MV-4-11 (cell line): Measurements from ENCODE around the gene PSG1.
"Not testable (repeated sequence)": the region's sequence is repeated elsewhere in the genome, so short reads cannot be mapped to it uniquely, and the experiment has no call there.

Experiments used
- DNase-seq: peaks from one replicate; lab custom pipeline; 2025; lab: John Stamatoyannopoulos, UW

PSG1 gene

DNA sequence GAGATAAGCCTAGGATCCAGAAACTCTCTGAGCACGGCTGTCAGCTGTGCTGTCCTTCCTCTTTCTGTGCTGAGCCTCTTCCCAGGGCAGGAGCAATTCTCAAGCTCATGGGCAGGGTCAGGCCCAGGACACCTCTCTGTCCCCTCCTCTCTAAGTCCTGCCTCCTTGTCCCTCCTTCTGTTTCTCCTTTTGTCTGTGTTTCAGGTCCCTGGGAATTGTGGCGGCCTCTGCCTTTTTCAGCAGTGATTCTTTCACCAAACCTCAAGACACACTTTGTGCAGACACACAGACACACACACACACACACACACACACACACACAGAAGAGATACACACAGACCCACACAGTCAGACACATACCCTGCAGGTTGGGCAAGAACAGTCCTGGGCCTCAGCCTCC lies at the start of gene PSG1:
Gene PSG1 (minus strand): TSS at position 101 of the 400 bp plus-strand sequence. CDS start 132 bp downstream, outside the sequence.
- no peak for DNase-seq

DNA sequence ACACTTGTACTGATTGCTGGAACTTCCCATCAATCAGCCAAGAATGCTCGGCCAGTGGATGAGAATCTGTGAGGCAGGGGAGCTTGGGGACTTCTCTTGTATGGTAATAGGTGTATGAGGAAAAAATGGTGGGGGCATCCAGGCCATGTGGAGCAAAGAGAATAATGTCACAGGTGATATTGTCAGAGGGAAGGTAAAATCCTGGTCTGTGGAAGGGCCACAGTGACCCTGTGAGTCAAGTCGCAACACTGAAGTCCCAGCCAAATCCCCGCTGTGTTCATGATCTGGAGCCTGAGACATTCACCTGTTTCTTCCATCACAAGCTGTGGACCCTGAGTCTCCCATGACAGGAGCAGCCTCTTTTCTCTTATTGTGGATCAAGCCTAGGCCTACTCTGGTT lies 49.4 kb upstream of the PSG1 start:
- DNase-seq: no peak

- DNase-seq: no peak
These were observed 47.3 kb upstream of the PSG1 start for GRCh38 chr19:42926781-42927180.

GRCh38 chr19:42923106-42923505 lies 43.6 kb upstream of the PSG1 start:
- DNase-seq: peak; percentile 20

DNA sequence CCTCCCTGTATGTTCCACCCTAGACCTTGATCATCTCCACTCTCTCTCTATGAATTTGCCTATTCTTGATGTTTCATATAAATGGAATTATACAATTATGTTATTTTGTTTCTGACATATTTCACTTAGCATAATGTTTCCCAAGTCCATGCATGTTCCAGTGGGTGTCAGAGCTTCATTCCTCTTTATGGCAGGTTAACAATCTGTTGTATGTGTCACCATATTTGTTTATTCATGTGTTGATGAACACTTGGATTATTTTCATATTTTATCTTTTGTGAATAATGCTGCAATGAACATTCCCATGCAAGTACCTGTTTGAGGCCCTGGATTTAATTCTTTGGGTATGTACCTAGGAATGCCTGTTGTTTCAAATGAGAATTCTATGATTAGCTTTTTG lies 41.5 kb upstream of the PSG1 start:
- not testable (repeated sequence) for DNase-seq

- DNase-seq: no peak
These were observed 40.2 kb upstream of the PSG1 start for GRCh38 chr19:42919757-42920079.

DNA sequence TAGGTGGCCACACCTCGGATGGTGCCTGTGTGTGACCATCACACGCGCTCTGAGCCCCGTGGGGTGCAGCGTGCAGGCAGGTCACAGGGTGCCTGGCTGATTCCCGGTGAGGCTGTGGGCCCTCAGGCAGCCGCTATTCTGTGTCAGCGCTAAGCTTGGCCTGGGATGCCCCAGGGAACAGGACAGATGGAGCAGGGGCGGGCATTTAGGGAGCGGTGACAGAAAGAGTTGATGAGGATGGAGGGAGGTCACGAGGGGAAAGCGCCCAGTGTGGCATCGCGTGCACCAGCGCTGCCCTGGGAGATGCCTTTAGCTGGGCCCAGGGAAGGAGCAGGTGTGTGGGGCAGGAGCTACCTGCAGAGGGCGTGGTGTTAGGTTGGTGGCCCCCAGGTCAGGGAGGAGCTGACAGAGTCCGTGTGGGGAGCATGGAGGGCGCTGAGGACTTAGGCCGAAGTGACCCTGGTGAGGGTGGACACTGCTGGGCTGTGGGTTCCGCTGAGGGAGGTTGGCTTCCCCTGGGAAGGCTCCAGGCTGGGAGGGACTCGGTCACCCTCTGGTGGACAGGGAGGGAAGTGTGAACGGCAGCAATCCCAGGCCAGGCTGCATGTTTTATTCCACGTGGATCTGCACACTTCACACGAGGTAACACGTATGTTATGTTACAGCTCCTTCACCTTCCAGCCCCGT lies 39.7 kb upstream of the PSG1 start:
- DNase-seq: not testable (repeated sequence)

DNA sequence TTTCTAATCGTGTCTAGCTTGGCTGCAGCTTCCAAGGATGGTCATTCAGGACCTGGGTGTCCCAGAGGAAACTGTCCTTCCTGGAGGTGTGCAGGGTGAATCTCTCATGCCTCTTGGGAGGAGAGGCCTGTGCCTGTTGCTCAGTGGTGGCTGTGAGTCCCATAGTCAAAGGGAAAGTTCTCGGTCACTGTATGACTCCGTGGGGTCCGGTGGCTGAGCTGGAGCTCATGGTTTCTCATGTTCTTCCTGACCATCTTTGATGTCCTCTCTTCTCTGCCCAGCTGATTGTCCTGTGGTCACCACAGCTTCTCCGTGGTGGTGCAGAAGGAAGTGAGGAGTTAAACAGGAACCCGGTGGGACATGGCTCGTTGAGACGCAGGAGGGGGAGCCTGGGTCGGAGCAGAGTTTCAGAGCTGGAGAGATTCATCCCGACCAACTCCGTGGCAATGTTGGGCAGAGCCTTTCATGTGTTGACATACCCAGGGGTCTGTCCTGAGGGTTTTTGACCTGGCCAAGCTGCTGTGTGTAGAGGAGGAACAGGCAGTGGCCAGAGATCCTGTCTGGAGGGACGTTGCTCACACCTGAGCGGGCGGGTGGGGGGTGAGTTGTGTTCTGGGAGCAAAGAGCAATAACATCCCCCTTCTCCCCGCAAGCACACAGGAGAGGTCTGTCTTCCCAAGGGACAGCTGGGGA lies 39.0 kb upstream of the PSG1 start:
- not testable (repeated sequence) for DNase-seq

GRCh38 chr19:42917634-42918033 lies 38.1 kb upstream of the PSG1 start, which contains the start of gene PSG6:
PSG6 (minus strand) TSS chr19:42917894; CDS start chr19:42917792, 102 bp downstream.
- DNase-seq: not testable (repeated sequence)

GRCh38 chr19:42916931-42917330 lies 37.4 kb upstream of the PSG1 start:
- not testable (repeated sequence) for DNase-seq

GRCh38 chr19:42913516-42913915 lies 34.0 kb upstream of the PSG1 start:
- not testable (repeated sequence) for DNase-seq

GRCh38 chr19:42912941-42913340 lies 33.4 kb upstream of the PSG1 start:
- DNase-seq: not testable (repeated sequence)

GRCh38 chr19:42911731-42912130 lies 32.2 kb upstream of the PSG1 start:
- DNase-seq: not testable (repeated sequence)

GRCh38 chr19:42906162-42906561 lies 26.6 kb upstream of the PSG1 start:
- not testable (repeated sequence) for DNase-seq

GRCh38 chr19:42900561-42900960 lies 21.0 kb upstream of the PSG1 start:
- DNase-seq: not testable (repeated sequence)

DNA sequence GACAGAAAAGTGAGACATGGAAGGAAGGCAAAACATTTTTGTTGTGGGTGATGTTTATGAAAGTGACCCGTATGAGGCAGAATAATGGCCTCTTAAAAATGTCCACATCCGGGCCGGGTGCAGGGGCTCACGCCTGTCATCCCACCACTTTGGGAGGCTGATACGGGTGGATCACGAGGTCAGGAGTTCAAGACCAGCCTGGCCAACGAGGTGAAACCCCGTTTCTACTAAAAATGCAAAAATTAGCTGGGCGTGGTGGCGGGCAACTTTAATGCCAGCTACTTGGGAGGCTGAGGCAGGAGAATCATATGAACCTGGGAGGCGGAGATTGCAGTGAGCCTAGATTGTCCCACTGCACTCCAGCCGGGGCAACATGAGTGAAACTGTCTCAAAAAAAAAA lies 20.2 kb upstream of the PSG1 start:
- not testable (repeated sequence) for DNase-seq

DNA sequence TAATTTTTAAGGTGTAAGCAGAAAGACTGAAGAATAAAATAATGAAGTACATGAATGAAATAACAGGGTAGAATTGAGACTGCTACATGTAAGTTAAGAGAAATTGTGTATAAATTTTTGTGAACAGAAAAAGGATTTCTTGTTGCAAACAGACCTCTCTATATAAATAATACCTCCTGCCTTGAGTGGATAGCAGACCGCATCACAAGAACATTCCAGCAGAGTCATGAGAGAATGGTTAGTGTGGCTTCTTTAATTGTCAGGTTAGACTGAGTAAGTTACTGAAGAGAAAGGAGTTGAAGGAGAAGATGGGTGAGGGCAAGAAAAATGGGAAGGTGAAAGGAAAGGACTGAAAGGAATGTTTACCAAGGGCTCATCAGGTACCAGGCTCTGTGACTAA lies 19.6 kb upstream of the PSG1 start:
- DNase-seq: not testable (repeated sequence)

DNA sequence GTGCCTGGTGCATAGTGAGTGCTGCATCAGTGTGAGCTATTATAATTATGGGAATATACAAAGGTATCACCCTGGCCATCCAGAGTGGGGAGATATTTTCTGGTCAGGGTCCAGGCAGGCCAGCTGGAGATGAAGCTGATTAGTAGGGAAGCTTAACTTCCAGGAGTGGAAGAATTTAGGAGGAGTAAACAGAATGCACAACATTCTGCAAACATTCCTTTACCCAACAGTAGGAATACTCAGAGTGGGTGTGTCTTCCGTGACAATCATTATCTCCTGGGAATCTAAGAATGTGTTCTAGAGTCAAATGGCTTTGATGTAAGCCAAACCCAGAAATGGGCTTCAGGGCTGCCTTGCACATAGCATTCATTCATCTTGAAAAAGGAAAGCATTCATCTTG lies 19.1 kb upstream of the PSG1 start:
- DNase-seq: not testable (repeated sequence)

- not testable (repeated sequence) for DNase-seq
These were observed 18.2 kb upstream of the PSG1 start for GRCh38 chr19:42897729-42898128.

- not testable (repeated sequence) for DNase-seq
These were observed 10.9 kb upstream of the PSG1 start for GRCh38 chr19:42890446-42890845.

GRCh38 chr19:42887876-42888445 lies 8.4 kb upstream of the PSG1 start:
- not testable (repeated sequence) for DNase-seq

DNA sequence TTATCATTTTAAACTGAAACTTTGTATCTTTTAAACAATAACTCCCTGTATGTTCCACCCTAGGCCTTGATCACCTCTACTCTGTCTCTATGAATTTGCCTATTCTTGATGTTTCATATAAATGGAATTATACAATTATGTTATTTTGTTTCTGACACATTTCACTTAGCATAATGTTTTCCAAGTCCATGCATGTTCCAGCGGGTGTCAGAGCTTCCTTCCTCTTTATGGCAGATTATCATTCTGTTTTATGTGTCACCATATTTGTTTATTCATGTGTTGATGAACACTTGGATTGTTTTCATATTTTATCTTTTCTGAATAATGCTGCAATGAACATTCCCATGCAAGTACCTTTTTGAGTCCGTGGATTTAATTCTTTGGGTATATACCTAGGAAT lies 3.2 kb upstream of the PSG1 start:
- not testable (repeated sequence) for DNase-seq

GRCh38 chr19:42882010-42882409 lies 2.5 kb upstream of the PSG1 start:
- not testable (repeated sequence) for DNase-seq
